ENCODE data around the gene PDE4B.

GRCh38 chr1:66371233-66372005 is 578.7 kb downstream of the PDE4B start:
- TF ChIP-seq, protein P1, sequence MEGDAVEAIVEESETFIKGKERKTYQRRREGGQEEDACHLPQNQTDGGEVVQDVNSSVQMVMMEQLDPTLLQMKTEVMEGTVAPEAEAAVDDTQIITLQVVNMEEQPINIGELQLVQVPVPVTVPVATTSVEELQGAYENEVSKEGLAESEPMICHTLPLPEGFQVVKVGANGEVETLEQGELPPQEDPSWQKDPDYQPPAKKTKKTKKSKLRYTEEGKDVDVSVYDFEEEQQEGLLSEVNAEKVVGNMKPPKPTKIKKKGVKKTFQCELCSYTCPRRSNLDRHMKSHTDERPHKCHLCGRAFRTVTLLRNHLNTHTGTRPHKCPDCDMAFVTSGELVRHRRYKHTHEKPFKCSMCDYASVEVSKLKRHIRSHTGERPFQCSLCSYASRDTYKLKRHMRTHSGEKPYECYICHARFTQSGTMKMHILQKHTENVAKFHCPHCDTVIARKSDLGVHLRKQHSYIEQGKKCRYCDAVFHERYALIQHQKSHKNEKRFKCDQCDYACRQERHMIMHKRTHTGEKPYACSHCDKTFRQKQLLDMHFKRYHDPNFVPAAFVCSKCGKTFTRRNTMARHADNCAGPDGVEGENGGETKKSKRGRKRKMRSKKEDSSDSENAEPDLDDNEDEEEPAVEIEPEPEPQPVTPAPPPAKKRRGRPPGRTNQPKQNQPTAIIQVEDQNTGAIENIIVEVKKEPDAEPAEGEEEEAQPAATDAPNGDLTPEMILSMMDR (IDR thresholded peaks at IDR 0.05) = no peak
- TF ChIP-seq EZH2phosphoT487 (IDR thresholded peaks at IDR 0.05) (no peak), EZH2 (IDR thresholded peaks at IDR 0.05) (no peak)
